ENCODE results near the gene PIEZO2.
A peak's percentile ranks its signal among the peaks of the same experiment; 100 is the strongest.

The PIEZO2 gene

DNA sequence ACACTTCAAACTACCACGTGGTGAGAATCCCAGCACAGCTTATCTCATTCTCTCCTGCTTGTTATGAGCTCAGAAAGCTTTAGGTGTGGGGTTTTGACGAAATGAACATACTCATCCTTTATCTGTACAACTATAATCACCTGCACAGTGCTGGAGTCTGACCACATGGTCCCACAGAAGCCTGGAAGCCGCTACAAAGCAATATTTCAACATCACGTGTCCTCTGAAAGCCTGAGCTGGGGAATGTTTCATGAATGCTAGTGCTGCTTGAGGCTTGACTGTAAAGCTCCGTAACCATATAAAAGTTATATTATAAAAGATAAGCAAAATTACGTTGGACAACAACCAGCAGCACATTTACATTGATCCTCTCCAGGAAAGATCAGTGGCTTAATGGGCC is 43.9 kb downstream of the PIEZO2 start:
- no peak for FAIRE-seq
- no peak for TF ChIP-seq POLR2A (IDR thresholded peaks at IDR 0.05; ENCODE audit: low read depth, low read length)
- TF ChIP-seq POLR2AphosphoS5 (IDR thresholded peaks at IDR 0.05; ENCODE audit: low read depth, low read length), result no peak
- TF ChIP-seq TAF1 (IDR thresholded peaks at IDR 0.05; ENCODE audit: borderline replicate concordance, low read depth, low read length), result no peak
- no peak for DNase-seq (ENCODE audit: insufficient read length)

DNA sequence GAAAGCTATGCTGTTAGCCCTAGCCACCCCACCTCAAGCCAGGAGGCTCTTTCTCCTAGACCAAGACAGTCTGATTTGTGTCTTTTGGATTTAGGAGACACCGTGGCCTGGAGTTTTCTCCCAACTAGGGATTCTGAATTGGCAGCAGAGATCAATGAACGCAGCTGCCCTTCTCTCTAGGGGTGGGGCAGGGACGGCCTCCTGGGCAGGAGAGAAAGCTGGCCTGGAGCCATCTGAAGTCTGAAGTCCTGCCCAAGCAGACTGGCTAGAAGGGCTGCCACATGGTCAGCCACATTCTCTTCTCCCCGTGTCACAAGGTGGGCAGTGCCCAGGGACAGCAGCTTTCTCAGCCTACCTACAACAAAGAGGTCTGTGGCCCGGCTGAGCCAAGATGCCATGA is 45.1 kb downstream of the PIEZO2 start:
- no peak for FAIRE-seq

DNA sequence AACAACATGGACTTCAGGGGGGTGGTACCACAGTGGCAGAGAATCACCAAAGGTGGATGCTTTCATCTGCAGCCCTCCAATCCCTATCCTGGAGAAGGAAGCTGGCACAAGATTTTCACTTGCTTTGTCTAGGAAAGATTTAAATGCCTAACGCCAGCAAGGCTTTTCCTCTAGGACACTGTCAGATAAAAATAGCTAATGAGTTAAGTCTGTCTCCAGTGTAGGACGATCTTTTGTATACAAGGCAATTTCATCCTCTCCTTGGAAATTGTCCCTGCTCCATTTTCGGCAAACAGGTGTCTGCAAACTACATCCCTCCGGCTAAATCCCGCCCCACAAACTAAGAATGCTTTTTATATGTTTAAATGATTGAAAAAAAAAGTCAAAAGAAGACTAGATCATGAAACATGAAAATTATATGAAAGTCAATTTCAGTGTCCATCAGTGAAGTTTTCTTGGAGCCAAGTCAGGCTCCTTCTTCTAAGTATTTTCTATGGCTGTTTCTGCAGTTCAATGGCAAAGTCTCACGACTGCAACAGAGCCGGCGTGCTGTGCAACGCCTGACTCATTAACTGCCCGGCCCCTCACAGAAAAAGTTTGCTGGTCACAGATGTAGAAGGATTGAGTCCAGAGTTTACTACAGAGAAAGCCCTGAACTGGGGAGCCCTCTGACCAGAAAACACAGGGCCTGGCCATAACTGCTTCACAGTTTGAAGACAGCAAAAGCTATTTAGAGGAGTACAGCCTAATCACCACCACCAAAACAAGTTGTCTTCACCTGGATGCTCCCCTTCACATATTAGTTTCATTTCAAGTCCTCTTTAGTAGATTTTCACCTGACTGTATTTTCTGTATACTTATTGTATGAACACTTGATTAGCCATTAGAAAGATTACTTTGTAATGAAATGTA is 52.3 kb downstream of the PIEZO2 start:
- DNase-seq (ENCODE audit: insufficient read length) (no peak), FAIRE-seq (peak; percentile 40)
- no peak for TF ChIP-seq TAF1 (IDR thresholded peaks at IDR 0.05; ENCODE audit: borderline replicate concordance, low read depth, low read length)
- TF ChIP-seq POLR2A (IDR thresholded peaks at IDR 0.05; ENCODE audit: low read depth, low read length), result no peak
- no peak for TF ChIP-seq POLR2AphosphoS5 (IDR thresholded peaks at IDR 0.05; ENCODE audit: low read depth, low read length)

More for the DNA sequence above, 45.1 kb downstream of the PIEZO2 start:
- TF ChIP-seq TAF1 (IDR thresholded peaks at IDR 0.05; ENCODE audit: borderline replicate concordance, low read depth, low read length), result no peak
- TF ChIP-seq POLR2A (IDR thresholded peaks at IDR 0.05; ENCODE audit: low read depth, low read length), result no peak
- TF ChIP-seq POLR2AphosphoS5 (IDR thresholded peaks at IDR 0.05; ENCODE audit: low read depth, low read length), result no peak
- DNase-seq (ENCODE audit: insufficient read length), result no peak

GRCh38 chr18:11096411-11096810 is 53.0 kb downstream of the PIEZO2 start:
- FAIRE-seq, result peak; percentile 67
- DNase-seq (ENCODE audit: insufficient read length), result no peak
- TF ChIP-seq TAF1 (IDR thresholded peaks at IDR 0.05; ENCODE audit: borderline replicate concordance, low read depth, low read length) (no peak), POLR2AphosphoS5 (IDR thresholded peaks at IDR 0.05; ENCODE audit: low read depth, low read length) (no peak), POLR2A (IDR thresholded peaks at IDR 0.05; ENCODE audit: low read depth, low read length) (no peak)

- FAIRE-seq, result no peak
- TF ChIP-seq POLR2A (IDR thresholded peaks at IDR 0.05; ENCODE audit: low read depth, low read length) (no peak), POLR2AphosphoS5 (IDR thresholded peaks at IDR 0.05; ENCODE audit: low read depth, low read length) (no peak), TAF1 (IDR thresholded peaks at IDR 0.05; ENCODE audit: borderline replicate concordance, low read depth, low read length) (no peak)
Measured at GRCh38 chr18:11095674-11096293, 53.6 kb downstream of the PIEZO2 start.

GRCh38 chr18:11095211-11095610 is 54.2 kb downstream of the PIEZO2 start:
- FAIRE-seq, result no peak
- TF ChIP-seq TAF1 (IDR thresholded peaks at IDR 0.05; ENCODE audit: borderline replicate concordance, low read depth, low read length), result no peak
- no peak for TF ChIP-seq POLR2A (IDR thresholded peaks at IDR 0.05; ENCODE audit: low read depth, low read length)
- TF ChIP-seq POLR2AphosphoS5 (IDR thresholded peaks at IDR 0.05; ENCODE audit: low read depth, low read length), result no peak
- no peak for DNase-seq (ENCODE audit: insufficient read length)

More at GRCh38 chr18:11095674-11096293, 53.6 kb downstream of the PIEZO2 start:
- no peak for DNase-seq (ENCODE audit: insufficient read length)

DNA sequence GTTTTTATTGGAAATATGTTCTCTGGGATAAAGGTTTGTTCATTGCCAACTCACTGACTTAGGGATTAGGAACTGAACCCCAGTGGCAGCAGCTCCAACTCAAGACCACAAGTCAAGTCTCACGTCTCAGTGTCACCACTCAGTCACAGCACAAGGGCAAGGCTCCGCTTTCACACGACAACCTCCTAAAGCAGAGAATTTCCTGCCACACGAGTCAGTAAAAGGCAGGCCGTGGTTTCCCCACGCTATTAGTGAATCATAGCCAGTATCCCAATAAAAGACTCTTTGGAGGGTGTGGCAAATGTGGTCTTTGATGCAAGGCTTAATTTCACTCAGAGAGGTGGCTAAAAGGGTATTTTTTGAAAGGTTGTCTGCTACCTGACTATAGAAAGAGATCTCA is 57.6 kb downstream of the PIEZO2 start:
- peak; percentile 53 for FAIRE-seq
- TF ChIP-seq TAF1 (IDR thresholded peaks at IDR 0.05; ENCODE audit: borderline replicate concordance, low read depth, low read length) (no peak), POLR2A (IDR thresholded peaks at IDR 0.05; ENCODE audit: low read depth, low read length) (no peak), POLR2AphosphoS5 (IDR thresholded peaks at IDR 0.05; ENCODE audit: low read depth, low read length) (no peak)
- no peak for DNase-seq (ENCODE audit: insufficient read length)

DNA sequence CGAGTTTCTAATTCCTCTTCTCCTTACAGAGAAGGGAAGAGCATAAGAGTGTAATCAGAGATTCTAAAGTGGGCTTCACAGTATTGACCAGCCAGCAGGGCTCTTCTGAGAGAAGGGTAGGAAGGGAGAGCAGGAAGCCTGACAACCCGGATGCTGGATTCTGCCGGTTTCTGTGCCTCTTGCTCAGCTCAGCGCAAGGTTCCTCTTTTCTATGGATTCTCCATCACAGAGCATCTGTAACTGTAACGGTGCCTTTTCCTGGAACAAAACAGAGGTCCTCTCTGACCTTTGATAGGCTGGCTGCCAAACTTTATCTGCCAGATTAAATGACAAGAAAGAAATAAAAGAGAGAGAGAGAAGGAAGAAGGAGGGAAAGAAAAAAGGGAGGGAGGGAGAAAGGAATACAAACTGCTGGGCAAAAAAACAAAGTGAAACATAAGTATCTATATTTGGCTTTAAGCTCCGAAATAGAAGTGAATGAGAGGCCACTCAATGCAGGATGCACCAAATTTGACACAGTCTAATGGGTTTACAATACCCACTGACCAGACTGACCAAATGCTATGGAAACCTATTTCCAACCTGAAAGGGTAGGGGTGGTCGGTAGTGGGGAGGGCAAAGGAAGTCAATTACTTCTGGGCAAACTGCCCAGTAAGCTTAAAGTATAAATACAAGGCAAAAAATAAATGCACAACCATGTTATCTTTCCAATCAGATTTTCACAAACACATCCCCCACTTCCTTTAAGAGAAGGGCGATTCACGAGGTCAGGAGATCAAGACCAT is 59.2 kb downstream of the PIEZO2 start:
- FAIRE-seq (peak; percentile 57), DNase-seq (ENCODE audit: insufficient read length) (no peak)
- TF ChIP-seq TAF1 (IDR thresholded peaks at IDR 0.05; ENCODE audit: borderline replicate concordance, low read depth, low read length) (no peak), POLR2A (IDR thresholded peaks at IDR 0.05; ENCODE audit: low read depth, low read length) (no peak), POLR2AphosphoS5 (IDR thresholded peaks at IDR 0.05; ENCODE audit: low read depth, low read length) (no peak)

- TF ChIP-seq POLR2A (IDR thresholded peaks at IDR 0.05; ENCODE audit: low read depth, low read length) (no peak), POLR2AphosphoS5 (IDR thresholded peaks at IDR 0.05; ENCODE audit: low read depth, low read length) (no peak), TAF1 (IDR thresholded peaks at IDR 0.05; ENCODE audit: borderline replicate concordance, low read depth, low read length) (no peak)
- FAIRE-seq, result peak; percentile 14
- no peak for DNase-seq (ENCODE audit: insufficient read length)
Measured at GRCh38 chr18:11081009-11081532, 68.3 kb downstream of the PIEZO2 start.

- FAIRE-seq (no peak), DNase-seq (ENCODE audit: insufficient read length) (no peak)
- no peak for TF ChIP-seq POLR2A (IDR thresholded peaks at IDR 0.05; ENCODE audit: low read depth, low read length)
- TF ChIP-seq TAF1 (IDR thresholded peaks at IDR 0.05; ENCODE audit: borderline replicate concordance, low read depth, low read length), result no peak
- TF ChIP-seq POLR2AphosphoS5 (IDR thresholded peaks at IDR 0.05; ENCODE audit: low read depth, low read length), result no peak
Measured at GRCh38 chr18:11078491-11078890, 70.9 kb downstream of the PIEZO2 start.

Data from GM12892 (cell line).